COLO668 (cell line): ENCODE data around the gene KRT32.

Experiments
- DNase-seq: peaks from one replicate; lab custom pipeline; 2025; ENCODE audit not compliant: unreplicated experiment; lab: John Stamatoyannopoulos, UW

Gene KRT32

DNA sequence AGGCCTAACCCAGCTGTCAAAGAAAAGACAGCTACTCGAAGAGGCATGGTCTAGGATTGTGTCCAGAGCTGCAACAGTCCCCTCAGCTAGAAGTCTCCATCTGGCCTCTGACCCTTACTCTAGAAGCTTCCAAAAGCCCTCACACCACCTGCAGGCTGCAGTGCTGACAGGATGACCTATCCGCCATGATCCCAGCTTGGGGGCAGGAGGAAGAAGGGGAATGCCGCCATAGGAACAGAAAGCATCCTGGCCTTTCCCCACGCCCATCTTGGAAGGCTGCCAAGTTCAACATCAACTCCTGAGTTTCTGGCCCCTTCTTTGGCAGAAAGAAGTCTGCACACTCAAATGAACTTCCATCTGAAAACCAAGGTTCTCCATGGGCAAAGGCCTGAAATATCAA, 25.6 kb upstream of the KRT32 start:
- peak; percentile 63 for DNase-seq

DNA sequence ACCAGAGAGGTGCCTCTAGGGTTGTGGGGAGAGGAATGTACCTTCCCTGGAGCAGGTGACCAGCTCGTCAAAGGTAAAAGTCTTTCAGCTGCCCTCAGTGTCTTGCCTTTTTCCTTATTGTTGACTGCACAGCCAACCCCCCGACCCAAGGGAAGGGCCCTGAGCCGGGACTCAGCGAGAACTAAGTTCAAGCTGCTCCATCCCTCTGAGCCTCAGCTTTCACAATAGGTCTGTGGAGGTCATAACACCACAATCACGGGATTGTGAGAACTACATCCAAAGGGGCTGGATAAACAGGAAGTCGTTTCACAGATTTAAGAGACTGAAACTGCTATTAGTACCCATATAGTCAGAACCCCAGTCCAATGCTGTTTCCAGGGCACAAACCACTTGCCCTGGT, 25.2 kb upstream of the KRT32 start:
- DNase-seq, result no peak

DNA sequence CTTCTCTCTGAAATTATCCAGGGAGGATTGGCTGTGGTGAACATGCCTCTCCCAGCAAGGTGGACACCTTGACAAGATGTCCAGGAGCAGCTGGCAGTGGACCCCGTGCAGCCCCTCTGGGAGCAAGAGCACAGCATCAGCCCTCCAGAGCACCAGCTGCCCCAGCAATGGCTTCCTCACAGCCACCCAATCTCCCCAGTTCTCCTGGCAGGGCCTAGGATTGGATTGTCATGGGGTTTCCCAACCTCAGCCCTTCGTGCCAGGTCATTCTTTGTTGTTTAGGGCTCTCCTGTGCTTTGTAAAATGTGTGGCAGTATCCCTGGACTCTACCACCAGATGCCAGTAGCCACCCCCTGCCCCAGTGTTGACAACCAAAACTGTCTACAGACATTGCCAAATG, 24.3 kb upstream of the KRT32 start:
- DNase-seq, result no peak

DNA sequence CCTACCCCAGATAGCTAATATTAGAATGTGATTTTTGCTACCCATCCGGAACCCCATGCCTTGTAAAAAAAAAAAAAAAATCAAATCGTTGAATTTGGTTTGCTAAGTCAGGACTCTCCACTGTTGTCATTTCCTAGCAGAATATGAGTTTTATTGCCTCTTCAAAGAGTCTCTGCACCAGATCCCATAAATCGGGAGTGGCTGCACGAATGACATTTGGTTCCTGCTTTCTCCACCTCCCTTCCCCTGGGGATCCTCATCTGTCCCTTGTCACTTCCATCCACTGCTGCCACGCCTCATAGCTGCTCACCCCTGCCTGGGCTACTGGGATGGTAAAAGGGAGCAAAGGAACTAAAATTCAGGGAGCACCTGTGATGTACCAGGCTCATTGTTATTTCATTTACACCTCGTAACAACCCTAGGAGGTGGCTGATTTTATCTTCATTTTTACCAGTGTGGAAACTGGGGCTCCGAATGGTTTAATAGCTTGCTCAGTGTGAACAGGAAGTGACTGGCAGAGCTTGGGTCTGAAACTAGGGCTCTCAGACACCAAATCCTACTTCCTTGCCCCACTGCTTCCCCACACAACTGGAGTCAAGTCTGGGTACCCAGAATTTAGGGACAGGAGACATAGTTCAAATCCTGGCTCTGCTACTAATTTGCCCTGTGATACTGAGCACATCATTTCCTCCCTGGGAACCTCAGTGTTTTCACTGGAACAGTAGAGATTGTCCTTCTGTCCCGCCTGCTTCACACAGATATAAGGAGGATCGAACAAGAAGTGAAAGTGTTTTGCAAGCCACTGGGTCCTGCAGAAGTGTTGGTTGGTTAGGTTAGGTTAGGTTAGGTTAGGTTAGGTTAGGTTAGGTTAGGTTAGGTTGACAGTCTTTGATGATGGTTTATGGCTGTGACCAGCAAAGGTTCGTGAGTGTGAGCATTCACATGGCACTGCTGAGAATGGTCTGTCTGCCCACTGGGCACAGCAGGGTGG, 23.1 kb upstream of the KRT32 start:
- DNase-seq, result no peak

DNA sequence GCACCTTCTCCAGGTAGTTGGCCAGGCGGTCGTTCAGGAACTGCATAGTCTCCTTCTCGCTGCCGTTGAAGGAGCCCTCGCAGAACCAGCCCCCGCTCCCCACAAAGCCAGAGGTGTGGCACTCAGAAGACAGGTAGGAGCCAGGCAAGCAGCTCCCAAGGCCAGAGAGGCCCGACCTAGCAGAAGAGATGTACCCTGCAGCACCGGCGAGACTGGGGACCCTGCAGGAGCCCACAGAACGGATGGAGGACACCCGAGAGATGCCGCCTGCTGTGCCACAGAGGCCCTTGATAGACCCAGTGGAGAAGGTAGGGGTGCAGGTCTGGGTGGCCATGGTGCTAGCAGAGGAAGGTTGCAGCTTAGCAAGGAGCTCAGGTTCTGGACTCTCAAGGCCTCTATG, 22.3 kb upstream of the KRT32 start, which contains the start of gene KRT36:
TSS of gene KRT36 (minus strand) at position 380 of the 400 bp plus-strand sequence. CDS start at position 334, 46 bp downstream.
- DNase-seq, result no peak

DNA sequence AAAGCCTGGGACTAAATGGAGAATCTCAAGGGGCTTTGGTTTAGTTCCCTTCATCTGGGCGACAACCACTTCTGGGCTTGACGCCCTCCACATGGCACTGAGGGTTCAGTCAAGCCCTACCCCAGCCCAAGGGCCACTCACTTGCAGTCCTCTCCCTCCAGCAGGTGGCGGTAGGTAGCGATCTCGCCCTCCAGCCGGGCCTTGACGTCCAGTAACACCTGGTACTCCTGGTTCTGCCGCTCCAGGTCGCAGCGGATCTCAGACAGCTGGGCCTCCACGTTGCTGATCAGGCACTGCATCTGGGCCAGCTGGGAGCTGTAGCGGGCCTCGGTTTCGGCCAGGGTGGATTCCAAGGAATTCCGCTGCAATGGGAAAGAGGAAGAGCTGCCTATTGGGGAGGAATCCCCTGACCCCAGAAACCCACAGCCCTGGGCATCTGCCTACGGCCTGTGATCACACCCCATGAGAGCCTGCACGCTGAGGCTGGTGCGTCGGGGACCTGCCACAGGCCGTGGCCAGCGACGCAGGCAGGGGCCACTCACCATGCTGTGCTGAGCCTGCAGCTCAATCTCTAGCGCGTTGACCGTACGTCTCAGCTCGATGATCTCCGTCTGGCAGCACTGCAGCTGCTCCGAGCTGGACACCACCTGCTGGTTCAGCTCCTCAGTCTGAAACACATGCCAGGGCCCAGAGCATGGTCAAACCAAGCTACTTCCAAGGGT, 19.8 kb upstream of the KRT32 start:
- peak; percentile 41 for DNase-seq

DNA sequence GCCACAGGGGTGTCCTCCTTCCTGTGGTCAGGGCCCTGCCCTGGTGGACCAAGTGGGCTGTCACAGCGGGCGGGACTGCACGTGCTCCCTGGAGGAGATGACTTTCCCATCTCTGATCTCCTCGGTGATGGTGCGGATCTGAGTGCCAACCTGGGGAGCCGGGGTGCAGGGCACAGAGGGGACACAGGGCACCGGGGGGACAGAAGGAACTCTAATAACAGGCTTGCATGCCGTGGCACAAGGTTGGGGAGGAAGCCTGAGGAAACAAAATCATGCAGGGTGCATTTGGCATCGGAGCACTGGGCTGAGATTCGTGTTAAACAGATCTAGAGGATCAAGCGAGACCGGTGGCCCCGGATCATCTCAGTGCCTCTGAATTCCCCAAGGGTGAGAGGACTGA, 19.1 kb upstream of the KRT32 start:
- DNase-seq, result no peak

DNA sequence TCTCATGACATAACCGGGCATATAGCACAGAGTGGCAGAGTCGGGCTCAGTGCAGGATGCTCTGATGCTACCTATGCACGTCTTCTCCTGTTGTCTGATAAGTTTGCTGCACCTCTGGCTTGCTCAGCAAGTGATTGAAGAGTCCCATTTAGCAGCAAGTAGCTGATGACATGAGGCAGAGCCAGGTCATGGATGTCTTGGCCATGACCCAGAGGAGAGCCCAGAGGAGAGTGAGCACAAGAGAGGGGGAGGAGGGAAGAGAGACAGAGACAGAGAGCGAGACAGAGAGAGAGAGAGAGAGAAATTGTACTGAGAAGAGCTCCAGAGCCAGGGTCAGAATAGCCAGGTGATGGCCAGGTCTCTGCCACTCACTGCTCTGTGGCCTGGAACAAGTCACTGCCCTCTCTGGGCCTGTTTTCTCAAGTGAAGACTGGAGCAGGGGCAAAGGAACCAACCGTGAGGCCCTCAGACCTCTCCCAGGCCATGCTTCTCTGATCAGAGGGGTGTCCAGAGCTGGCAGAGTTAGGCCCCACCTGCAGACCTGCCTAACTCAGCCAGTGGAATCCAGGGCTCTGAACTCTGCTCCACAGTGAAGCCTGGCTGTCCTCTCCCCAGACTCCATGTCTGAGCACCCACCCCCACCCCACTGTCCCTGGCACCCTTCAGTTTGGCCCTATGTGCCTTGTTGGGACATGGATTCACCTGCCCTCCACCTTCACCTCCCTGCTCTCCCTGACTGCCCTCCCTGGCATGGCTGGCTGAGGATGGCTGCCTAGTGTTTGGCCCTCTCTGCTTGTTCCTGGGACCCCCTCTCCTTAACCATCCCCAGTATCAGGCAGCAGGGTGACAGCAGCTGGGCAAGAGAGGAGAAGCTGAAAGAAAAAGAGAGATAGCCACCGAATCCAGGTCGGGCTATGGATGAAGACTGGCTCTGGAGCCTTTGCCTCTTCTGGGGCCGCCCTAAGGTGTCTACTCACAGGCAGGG, 18.0 kb upstream of the KRT32 start:
- no peak for DNase-seq

DNA sequence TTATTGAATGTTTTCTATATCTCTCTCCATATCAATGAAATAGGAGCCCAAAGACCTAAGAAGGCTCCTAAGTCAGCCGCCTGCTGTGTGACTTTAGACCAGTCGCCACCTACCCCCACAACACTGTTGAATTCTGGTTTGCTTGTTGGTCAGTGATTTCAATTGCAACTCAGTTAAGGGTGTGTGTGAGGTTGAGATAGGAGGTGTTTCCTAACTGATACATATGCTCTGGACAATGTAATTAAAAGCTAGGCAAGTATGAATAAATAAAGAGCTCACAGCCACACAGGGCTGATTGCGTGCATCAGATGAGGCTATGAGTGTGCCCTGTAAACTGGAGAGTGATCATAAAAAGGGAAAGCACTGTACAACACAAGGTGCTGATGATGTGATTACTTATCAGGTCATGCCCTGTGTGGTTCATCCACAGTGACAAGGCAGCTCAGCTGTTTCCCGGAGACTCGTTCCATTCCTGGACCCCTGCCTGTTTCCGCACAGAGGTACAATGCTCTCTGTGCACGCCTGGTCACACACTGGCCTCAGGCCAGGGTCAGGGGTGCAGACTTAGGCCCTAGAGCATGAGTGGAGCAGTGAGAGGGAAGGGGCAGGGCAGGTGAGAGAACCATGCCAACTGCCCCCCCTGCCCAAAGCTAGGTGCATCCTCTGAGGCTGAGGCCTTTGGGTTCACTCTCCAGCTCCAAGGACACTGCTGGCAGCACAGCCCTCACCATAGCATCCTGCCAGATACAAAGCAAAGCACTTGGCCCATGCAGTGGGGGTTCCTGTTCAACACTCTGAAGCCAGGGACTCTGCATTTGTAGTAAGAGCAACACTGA, 17.0 kb upstream of the KRT32 start:
- DNase-seq, result no peak

DNA sequence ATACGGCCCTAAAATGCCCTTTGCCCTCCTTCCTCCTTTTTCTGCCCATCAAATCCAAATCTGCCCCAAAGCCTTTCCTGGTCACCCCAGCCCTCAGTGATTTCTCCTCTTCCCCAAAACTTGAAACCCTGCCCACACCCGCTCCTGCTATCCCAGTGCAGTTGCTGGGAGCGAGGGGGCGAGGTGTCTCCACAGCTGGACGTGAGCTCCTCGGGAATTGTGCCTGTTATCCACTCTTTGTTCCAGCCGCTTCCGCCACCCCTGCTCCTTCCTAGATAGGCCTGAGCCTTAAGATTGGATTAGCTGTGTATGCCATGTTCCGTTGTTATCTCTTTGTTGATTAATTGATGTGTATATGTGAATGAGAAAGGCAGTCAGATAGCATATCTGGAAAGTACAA, 16.3 kb upstream of the KRT32 start:
- DNase-seq, result no peak

DNA sequence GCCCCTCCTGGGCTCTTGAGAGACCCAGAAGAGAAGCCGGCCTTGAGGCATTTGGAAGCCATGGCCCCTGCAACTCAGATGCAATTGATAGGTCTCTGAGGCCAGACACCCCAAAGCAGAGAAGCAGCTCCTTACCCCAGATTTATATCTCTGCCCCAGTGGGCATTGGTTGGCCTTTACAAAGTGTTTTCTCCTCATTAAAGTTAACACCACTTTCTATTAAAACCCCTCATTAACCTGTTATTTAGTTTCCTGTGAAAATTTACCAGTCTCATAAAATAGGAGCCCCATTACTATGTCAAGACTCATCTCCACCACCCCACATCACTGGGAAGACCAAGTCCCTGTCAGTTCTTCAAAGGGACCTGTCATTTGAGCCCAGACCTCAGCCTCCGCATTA, 13.8 kb upstream of the KRT32 start, which contains the start of gene KRT35:
TSS of gene KRT35 (minus strand) at position 116 of the 400 bp plus-strand sequence. CDS start at position 62, 54 bp downstream.
- DNase-seq, result no peak

DNA sequence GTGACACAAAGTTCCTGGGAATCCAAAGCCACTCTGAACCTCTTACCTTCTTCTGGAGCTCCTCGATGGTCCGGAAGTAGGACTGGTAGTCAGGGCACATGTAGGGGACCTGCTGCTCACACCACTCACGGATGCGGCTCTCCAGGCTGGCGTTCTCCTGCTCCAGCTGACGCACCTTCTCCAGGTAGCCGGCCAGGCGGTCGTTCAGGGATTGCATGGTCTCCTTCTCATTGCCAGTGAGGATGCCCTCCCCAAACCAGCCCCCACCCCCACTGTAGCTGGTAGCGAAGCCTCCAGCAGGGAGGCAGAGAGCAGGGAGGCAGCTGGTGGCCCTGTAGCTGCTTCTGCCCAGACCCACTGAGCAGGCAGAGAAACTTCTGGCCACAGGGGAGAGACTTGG, 13.4 kb upstream of the KRT32 start:
- DNase-seq, result no peak

DNA sequence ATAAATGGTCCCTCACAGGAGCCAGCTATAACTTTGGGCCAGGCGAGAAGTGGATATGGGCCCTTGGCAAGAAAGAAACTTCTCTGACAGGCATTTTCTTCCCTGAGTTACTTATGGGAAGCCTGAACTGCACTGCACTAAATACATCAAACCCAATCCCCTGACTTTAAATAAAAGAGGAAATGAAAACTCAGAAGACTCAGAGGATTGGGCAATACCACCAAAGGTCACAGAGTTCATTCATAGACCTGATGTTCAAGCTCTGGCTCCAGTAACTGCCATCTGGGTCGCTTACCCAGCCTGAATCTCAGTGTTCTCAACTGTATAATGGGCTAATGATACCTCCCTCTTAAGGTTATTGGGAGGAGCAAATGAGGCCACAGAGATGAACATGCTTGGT, 12.9 kb upstream of the KRT32 start:
- no peak for DNase-seq

DNA sequence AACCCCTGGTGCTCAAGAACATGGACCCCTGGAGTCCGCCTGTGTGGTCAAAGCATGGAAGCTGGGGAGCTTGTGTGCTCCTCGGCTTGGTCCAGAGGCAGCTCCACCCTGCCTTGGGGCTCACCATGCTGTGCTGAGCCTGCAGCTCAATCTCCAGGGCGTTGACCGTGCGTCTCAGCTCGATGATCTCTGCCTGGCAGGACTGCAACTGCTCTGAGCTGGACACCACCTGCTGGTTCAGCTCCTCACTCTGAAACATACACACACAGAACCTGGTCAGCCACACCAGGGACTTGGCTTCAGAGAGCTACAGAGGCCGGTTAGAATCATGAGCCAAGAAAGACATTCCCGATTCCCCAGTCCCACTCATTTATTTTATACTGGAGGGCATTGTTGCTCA, 11.1 kb upstream of the KRT32 start:
- no peak for DNase-seq

DNA sequence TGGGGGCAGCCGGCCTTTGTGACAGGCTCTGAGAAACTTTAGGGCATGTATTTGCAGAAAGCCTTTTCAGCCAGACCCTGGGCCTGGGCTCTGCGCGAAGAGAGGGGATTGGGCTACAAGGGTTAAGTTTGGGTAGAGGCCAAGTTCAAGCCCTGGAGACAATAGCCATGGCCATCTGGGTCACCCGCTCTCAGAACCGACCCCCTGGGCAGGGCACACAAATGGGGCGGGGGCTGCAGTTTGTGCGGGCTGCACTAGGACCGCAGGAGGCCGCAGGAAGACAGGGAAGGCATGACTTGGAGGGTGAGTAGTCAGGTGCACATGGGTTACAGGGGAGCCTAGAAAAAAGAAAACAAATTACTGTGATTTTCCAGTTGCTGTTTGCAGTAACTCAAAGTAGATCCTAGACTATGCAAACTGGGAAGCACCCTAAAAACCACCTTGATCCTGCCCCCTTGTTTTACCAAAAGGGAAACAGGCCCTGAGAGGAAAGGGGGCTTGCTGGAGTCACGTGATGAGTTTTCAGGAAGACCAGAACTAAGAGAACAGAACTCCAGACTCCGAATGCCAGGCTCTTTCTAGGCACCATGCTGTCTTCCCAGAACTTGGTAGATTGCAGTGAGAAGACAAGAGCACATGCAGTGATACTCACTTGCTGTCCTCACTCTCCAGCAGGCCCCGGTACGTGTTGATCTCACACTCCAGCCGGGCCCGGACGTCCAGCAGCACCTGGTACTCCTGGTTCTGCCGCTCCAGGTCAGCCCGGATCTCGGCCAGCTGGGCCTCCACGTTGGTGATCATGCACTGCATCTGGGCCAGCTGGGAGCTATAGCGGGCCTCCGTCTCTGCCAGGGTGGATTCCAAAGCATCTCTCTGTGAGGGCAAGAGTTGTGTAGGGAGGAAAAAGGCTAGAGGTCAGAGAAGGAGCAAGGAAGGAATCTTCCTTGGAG, 10.0 kb upstream of the KRT32 start:
- DNase-seq, result no peak

DNA sequence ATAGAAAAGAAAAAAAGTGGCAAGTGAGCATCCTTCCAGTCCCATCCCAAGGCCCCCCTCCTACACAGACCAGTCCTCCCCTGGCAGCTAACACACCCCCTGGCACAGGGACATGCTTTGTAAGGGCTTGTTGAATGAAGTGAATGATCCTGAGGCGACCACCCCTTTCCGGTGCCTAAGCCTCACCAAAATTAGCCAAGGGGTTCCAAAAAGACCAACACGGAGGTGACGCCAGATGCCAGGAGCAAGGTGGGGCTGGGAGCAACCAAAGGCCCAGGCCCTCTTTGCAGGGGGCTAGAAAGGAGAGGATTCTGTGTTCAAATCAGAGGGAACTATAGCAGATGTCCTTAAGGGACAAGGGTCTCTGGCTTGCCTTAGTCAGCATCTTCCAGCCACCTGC, 8.2 kb upstream of the KRT32 start:
- DNase-seq, result no peak

DNA sequence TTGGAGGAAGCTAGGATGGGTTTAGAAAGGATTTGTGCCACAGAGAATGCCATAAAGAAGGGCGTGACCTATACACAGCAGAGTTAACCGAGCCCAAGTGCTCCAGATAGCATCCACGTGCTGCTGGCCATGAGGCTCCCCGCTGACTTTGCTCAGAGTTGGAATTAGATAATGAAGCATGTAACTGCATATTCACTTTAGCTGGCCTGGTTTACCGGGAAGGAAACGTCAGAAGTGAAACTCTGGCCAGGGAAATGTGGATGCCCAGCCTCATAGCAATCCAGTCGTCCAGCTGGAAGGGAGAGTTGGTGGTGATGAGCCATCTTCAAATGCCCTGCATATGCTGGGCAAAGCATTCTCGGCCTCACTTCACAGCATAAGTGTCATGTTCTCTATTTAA, 7.7 kb upstream of the KRT32 start:
- no peak for DNase-seq

DNA sequence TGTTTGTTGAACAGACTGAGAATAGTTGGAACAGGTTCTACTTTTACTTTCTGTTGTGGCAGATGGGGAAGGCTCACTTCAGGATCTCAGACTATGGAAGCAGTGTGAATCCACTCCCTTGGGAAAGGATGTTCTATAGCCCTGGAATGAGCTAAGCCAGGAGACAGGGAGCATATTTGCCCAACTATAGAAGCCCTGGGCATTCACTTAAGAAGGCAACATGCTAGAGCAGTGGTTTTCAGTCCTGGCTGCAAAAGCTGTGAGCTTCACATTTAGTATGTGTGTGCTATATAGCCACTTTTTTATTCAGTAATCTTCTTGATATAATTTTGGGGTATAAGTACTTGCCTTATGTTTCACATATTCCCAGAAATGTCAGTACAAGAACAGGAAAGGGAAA, 1.2 kb upstream of the KRT32 start:
- no peak for DNase-seq

DNA sequence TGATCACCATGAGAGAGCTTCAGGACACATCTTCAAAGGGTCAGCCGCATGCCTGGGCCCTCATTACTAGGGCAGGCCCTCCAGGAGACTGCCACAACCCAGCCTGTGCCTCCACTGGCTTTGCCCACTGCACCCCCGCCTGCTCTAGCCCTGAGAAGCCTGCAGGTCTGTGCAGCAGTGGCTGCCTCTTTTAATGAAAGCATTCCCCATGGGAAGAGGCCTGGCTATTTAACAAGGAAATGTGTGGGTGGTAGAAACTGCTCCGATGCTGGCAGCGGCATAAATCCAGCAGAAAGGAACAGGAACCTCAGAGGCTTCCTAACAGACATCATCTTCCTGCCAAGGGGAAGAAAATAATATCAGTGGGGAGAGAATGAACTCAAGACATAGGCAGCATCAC, 375 bp upstream of the KRT32 start:
- DNase-seq, result no peak
